GM12878 (cell line): ENCODE results near the gene AGBL1. TPM values are rescaled to one million over a fixed set of nuclear protein-coding genes. Genes with fewer than 3 reads are reported as not detected.

ENCODE experiments used
- ATAC-seq: fragments of 200-7000 bp; cut with Tn5 transposase; 3 replicates; pipeline ENCODE4 v1.9.1; 2020; ENCODE audit warnings: mild to moderate bottlenecking, moderate library complexity
- BruUV-seq: library from RNA; stranded (reverse); fragments of 400-500 nt; replicated peaks from 2 replicates; lab custom pipeline; 2021; lab: Mats Ljungman, UMichigan
- CTCF ChIA-PET: fragments of 300-600 bp; sonication (Branson Sonifier 250); formaldehyde crosslinking; extraction: SDS; loops from one replicate; lab custom pipeline; 2021; ENCODE audit warnings: inconsistent platforms; lab: Yijun Ruan, JAX
- POLR2A ChIA-PET: fragments of 350-600 bp; formaldehyde crosslinking; extraction: SDS; loops from one replicate; lab custom pipeline; 2021; ENCODE audit warnings: inconsistent platforms; lab: Charles Lee
- RAD21 ChIA-PET: fragments of 300-600 bp; sonication (Branson Sonifier 250); formaldehyde crosslinking; loops from one replicate; lab custom pipeline; 2023; ENCODE audit warnings: antibody characterized with exemption; ENCODE audit not compliant: unreplicated experiment; lab: Charles Lee
- SMC1A ChIA-PET: fragments of 300-600 bp; sonication (Branson Sonifier 250); formaldehyde crosslinking; loops from one replicate; lab custom pipeline; 2023; ENCODE audit not compliant: unreplicated experiment, uncharacterized antibody; lab: Charles Lee
- DNase-seq: peaks from one replicate; pipeline ENCODE4 v3.0.0-alpha.2; 2011; ENCODE audit warnings: low read depth, low spot score
- FAIRE-seq: peaks from 3 replicates; lab custom pipeline; 2011; peaks lifted over from hg19 to GRCh38; lab: Jason Lieb, UNC
- H2AFZ ChIP-seq: 2 replicates; pipeline ENCODE4 v1.6.0; 2011; ENCODE audit warnings: low read depth, low read length, control low read depth; ENCODE audit not compliant: control insufficient read depth
- H3K27ac ChIP-seq: 2 replicates; pipeline ENCODE4 v1.5.1; 2011; ENCODE audit warnings: control low read depth; ENCODE audit not compliant: control insufficient read depth, insufficient read depth
- H3K27me3 ChIP-seq, 2 experiments: replicated peaks in 1 of 2; 2 replicates each; pipeline versions ENCODE4 v1.6.0 to v1.6.1; 2011; ENCODE audit warnings: low read length in 1 of 2; ENCODE audit not compliant: control insufficient read depth in 2 of 2, insufficient read depth in 2 of 2
- H3K36me3 ChIP-seq, 2 experiments: 2 replicates each; pipeline ENCODE4 v1.5.1; 2011; ENCODE audit warnings: low read length in 1 of 2; ENCODE audit not compliant: control insufficient read depth in 2 of 2, insufficient read depth in 2 of 2
- H3K4me1 ChIP-seq: 2 replicates; pipeline ENCODE4 v1.6.1; 2011; ENCODE audit warnings: mild to moderate bottlenecking, low read length, moderate library complexity, mixed read lengths; ENCODE audit not compliant: control insufficient read depth, insufficient read depth
- H3K4me2 ChIP-seq: 2 replicates; pipeline ENCODE4 v1.6.0; 2011; ENCODE audit warnings: control low read depth; ENCODE audit not compliant: control insufficient read depth, insufficient read depth
- H3K4me3 ChIP-seq: fragments of 200-600 bp; sonication (generic); 2 replicates; pipeline ENCODE4 v1.5.1; 2016
- H3K79me2 ChIP-seq: 2 replicates; pipeline ENCODE4 v1.6.0; 2011; ENCODE audit warnings: low read length; ENCODE audit not compliant: control insufficient read depth, insufficient read depth
- H3K9ac ChIP-seq: 2 replicates; pipeline ENCODE4 v1.8.0; 2011; ENCODE audit warnings: low read length, control low read depth, mixed read lengths; ENCODE audit not compliant: control insufficient read depth, insufficient read depth
- H3K9me3 ChIP-seq: replicated peaks from 3 replicates; pipeline ENCODE4 v1.5.1; 2011; ENCODE audit warnings: mild to moderate bottlenecking, low read length; ENCODE audit not compliant: control insufficient read depth, insufficient read depth
- H4K20me1 ChIP-seq: 2 replicates; pipeline ENCODE4 v1.6.0; 2011; ENCODE audit not compliant: control insufficient read depth, insufficient read depth
- ATF7 ChIP-seq: fragments of 450-650 bp; IDR thresholded peaks from 2 replicates; pipeline ENCODE4 v1.6.1; 2016; ENCODE audit warnings: low read depth, mild to moderate bottlenecking
- CTCF ChIP-seq, 3 experiments: IDR thresholded peaks in 2 of 3; conservative IDR thresholded peaks in 1 of 3; 2 replicates each; pipeline ENCODE4 v1.5.1; 2011; ENCODE audit warnings: low read depth in 3 of 3, low read length in 3 of 3, mild to moderate bottlenecking in 3 of 3, control low read depth in 2 of 3, moderate library complexity in 2 of 3, inconsistent platforms in 1 of 3, mixed read lengths in 1 of 3; ENCODE audit not compliant: control insufficient read depth in 2 of 3, insufficient read depth in 1 of 3; ENCODE audit errors: extremely low read depth in 1 of 3
- EGR1 ChIP-seq, 2 experiments: IDR thresholded peaks; 1 replicate in 1 of 2; 2 replicates in 1 of 2; pipeline ENCODE4 v1.6.1; 2011 to 2012; ENCODE audit warnings: low read depth in 2 of 2, low read length in 2 of 2, borderline replicate concordance in 1 of 2, mild to moderate bottlenecking in 1 of 2, moderate library complexity in 1 of 2
- FOXK2 ChIP-seq: fragments of 450-650 bp; IDR thresholded peaks from 2 replicates; pipeline ENCODE4 v1.6.1; 2017; ENCODE audit warnings: mild to moderate bottlenecking, moderate library complexity
- FOXM1 ChIP-seq: IDR thresholded peaks from 2 replicates; pipeline ENCODE4 v1.6.1; 2012; ENCODE audit warnings: low read depth, mild to moderate bottlenecking, inconsistent platforms, low read length, moderate library complexity
- NBN ChIP-seq: fragments of 450-650 bp; IDR thresholded peaks from 2 replicates; pipeline ENCODE4 v1.6.1; 2016
- NR2C1 ChIP-seq: fragments of 450-650 bp; IDR thresholded peaks from 2 replicates; pipeline ENCODE4 v1.6.1; 2017; ENCODE audit warnings: antibody characterized with exemption, mild to moderate bottlenecking, moderate library complexity
- RAD51 ChIP-seq: fragments of 450-650 bp; IDR thresholded peaks from 2 replicates; pipeline ENCODE4 v1.6.1; 2016; ENCODE audit warnings: moderate library complexity, mild to moderate bottlenecking, inconsistent platforms
- SMAD1 ChIP-seq: fragments of 450-650 bp; IDR thresholded peaks from 2 replicates; pipeline ENCODE4 v1.6.1; 2018; ENCODE audit warnings: mild to moderate bottlenecking, low read depth; ENCODE audit not compliant: partially characterized antibody
- SMARCA5 ChIP-seq: fragments of 450-650 bp; IDR thresholded peaks from 2 replicates; pipeline ENCODE4 v1.6.1; 2017; ENCODE audit warnings: mild to moderate bottlenecking
- YBX1 ChIP-seq: fragments of 450-650 bp; IDR thresholded peaks from 2 replicates; pipeline ENCODE4 v1.6.1; 2016; ENCODE audit warnings: antibody characterized with exemption
- ZBED1 ChIP-seq: IDR thresholded peaks from 2 replicates; pipeline ENCODE4 v1.6.1; 2016; ENCODE audit warnings: borderline replicate concordance
- ZNF207 ChIP-seq: fragments of 450-650 bp; IDR thresholded peaks from 2 replicates; pipeline ENCODE4 v1.6.1; 2014; ENCODE audit warnings: antibody characterized with exemption, mild to moderate bottlenecking, borderline replicate concordance
- ZZZ3 ChIP-seq: IDR thresholded peaks from 2 replicates; pipeline ENCODE4 v1.6.1; 2011; ENCODE audit warnings: low read depth; ENCODE audit not compliant: control insufficient read depth, insufficient read length
- WGBS: methylation state at CpG from one replicate; pipeline ENCODE4 v1.1.6; 2016; ENCODE audit warnings: low lambda C conversion rate; ENCODE audit not compliant: insufficient replicate concordance, insufficient coverage; ENCODE audit errors: missing lambda C conversion rate; 5-methylcytosine and 5-hydroxymethylcytosine counted together
- in situ Hi-C: fragments of 300-500 bp; cut with MboI; formaldehyde crosslinking; loops from 9 replicates; pipeline ENCODE4 v1.14.3; 2018; ENCODE audit warnings: mixed read lengths
- intact Hi-C: fragments of 100-400 bp; cut with micrococcal nuclease; formaldehyde crosslinking; loops from one replicate; pipeline ENCODE4 v1.14.2; 2022; ENCODE audit not compliant: unreplicated experiment
- polyA plus RNA-seq, 11 experiments: library from polyadenylated mRNA; depleted of rRNA in 4 of 11; unstranded in 6 of 11; stranded (reverse) in 5 of 11; fragments of >200 nt; fragmentation: Nextera tagmentation in 4 of 11; fragmentation: Illumina TruSeq in 1 of 11; extraction: Ambion mirVana in 4 of 11; extraction: Trizol in 1 of 11; gene quantifications; 1 replicate in 1 of 11; 2 replicates in 10 of 11; pipeline versions ENCODE4 v1.2.1 to v1.2.3, GENCODE V29; 2011 to 2016; ENCODE audit warnings: inconsistent platforms in 2 of 11, missing spikeins in 2 of 11, low read depth in 1 of 11
- total RNA-seq, 4 experiments: library from RNA; depleted of rRNA in 3 of 4; stranded (reverse); fragments of >200 nt in 3 of 4; fragmentation: Illumina TruSeq in 1 of 4; extraction: Trizol in 1 of 4; gene quantifications; 2 replicates each; pipeline versions ENCODE4 v1.2.1 to v1.2.3, GENCODE V29; 2013 to 2021
- TF ChIP-seq, protein P1 (sequence below): fragments of 450-650 bp; formaldehyde crosslinking; IDR thresholded peaks from 2 replicates; pipeline ENCODE4 v1.4.0; 2020; ENCODE audit warnings: mild to moderate bottlenecking, moderate library complexity
- TF ChIP-seq, protein P2 (sequence below): fragments of 450-650 bp; conservative IDR thresholded peaks from 2 replicates; pipeline ENCODE4 v1.6.1; 2017; ENCODE audit warnings: mild to moderate bottlenecking, moderate library complexity
- TF ChIP-seq, protein P3 (sequence below): IDR thresholded peaks from 2 replicates; pipeline ENCODE4 v1.6.1; 2012; ENCODE audit warnings: low read depth, low read length, improper control_type of control experiment

Gene AGBL1
- total and polyA plus RNA-seq, 10 of the 15 experiments (the other 5 are each of a cell fraction or from before 2014, with no cell fraction given), result not detected

DNA sequence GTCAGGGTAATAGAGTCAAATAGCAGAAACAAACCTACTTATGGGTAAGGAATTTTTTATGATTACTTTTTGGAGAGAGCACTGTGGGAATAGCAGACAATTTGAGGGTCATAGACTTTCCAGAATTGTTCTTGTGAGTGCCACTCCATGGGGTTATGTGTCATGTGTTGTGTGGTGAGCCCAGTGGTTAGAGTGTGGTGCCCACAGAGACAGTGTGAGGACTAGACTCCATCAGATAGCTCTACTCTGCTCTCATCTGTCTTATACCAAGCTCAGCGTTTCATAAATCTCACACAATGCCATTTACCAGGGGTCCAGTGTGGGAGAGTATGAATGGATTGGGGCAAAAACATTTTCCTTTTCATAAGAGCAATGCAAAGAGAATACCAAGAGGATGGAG is 188.9 kb downstream of the AGBL1 start (continued):
- TF ChIP-seq, protein P1, sequence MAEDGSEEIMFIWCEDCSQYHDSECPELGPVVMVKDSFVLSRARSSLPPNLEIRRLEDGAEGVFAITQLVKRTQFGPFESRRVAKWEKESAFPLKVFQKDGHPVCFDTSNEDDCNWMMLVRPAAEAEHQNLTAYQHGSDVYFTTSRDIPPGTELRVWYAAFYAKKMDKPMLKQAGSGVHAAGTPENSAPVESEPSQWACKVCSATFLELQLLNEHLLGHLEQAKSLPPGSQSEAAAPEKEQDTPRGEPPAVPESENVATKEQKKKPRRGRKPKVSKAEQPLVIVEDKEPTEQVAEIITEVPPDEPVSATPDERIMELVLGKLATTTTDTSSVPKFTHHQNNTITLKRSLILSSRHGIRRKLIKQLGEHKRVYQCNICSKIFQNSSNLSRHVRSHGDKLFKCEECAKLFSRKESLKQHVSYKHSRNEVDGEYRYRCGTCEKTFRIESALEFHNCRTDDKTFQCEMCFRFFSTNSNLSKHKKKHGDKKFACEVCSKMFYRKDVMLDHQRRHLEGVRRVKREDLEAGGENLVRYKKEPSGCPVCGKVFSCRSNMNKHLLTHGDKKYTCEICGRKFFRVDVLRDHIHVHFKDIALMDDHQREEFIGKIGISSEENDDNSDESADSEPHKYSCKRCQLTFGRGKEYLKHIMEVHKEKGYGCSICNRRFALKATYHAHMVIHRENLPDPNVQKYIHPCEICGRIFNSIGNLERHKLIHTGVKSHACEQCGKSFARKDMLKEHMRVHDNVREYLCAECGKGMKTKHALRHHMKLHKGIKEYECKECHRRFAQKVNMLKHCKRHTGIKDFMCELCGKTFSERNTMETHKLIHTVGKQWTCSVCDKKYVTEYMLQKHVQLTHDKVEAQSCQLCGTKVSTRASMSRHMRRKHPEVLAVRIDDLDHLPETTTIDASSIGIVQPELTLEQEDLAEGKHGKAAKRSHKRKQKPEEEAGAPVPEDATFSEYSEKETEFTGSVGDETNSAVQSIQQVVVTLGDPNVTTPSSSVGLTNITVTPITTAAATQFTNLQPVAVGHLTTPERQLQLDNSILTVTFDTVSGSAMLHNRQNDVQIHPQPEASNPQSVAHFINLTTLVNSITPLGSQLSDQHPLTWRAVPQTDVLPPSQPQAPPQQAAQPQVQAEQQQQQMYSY (CRISPR knock-in tag), result no peak
- no peak for TF ChIP-seq ATF7
- no peak for TF ChIP-seq ZZZ3
- TF ChIP-seq ZBED1, result no peak
- TF ChIP-seq ZNF207, result no peak
- no peak for TF ChIP-seq SMARCA5
- no peak for TF ChIP-seq NR2C1

- no peak for FAIRE-seq
- POLR2A ChIA-PET, result no interaction called here
Measured at GRCh38 chr15:86273309-86273708, 193.6 kb downstream of the AGBL1 start.

More at GRCh38 chr15:86273309-86273708, 193.6 kb downstream of the AGBL1 start:
- intact Hi-C loops, result no loop called here
- Histone ChIP-seq H2AFZ (no peak overlapping the region), H3K79me2 (no peaks in the 10 kb centered on the region), H3K4me2 (no peak overlapping the region), H3K4me3 (no peak overlapping the region), H3K9ac (no peak overlapping the region), H3K36me3 (no peaks in the 10 kb centered on the region), H4K20me1 (no peaks in the 10 kb centered on the region), H3K27me3 (no peaks in the 10 kb centered on the region), H3K27ac (no peak overlapping the region), H3K9me3 (no peaks in the 10 kb centered on the region), H3K4me1 (no peaks in the 10 kb centered on the region)
- in situ Hi-C loops, result no loop called here
- TF ChIP-seq NBN (no peak), CTCF (IDR thresholded peaks at IDR 0.05 in 2 of 3, conservative IDR thresholded peaks at IDR 0.05 in 1 of 3; ENCODE audit: control insufficient read depth in 2 of 3, extremely low read depth in 1 of 3, insufficient read depth in 1 of 3, low read depth in 3 of 3, low read length in 3 of 3) (no peak), FOXM1 (no peak), RAD51 (no peak), SMARCA5 (no peak), EGR1 (IDR thresholded peaks at IDR 0.05; ENCODE audit: borderline replicate concordance in 1 of 2, low read depth in 2 of 2, low read length in 2 of 2) (no peak), SMAD1 (no peak), FOXK2 (no peak), YBX1 (no peak)
- TF ChIP-seq, protein P2, sequence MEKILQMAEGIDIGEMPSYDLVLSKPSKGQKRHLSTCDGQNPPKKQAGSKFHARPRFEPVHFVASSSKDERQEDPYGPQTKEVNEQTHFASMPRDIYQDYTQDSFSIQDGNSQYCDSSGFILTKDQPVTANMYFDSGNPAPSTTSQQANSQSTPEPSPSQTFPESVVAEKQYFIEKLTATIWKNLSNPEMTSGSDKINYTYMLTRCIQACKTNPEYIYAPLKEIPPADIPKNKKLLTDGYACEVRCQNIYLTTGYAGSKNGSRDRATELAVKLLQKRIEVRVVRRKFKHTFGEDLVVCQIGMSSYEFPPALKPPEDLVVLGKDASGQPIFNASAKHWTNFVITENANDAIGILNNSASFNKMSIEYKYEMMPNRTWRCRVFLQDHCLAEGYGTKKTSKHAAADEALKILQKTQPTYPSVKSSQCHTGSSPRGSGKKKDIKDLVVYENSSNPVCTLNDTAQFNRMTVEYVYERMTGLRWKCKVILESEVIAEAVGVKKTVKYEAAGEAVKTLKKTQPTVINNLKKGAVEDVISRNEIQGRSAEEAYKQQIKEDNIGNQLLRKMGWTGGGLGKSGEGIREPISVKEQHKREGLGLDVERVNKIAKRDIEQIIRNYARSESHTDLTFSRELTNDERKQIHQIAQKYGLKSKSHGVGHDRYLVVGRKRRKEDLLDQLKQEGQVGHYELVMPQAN, result no peak
- TF ChIP-seq, protein P3, sequence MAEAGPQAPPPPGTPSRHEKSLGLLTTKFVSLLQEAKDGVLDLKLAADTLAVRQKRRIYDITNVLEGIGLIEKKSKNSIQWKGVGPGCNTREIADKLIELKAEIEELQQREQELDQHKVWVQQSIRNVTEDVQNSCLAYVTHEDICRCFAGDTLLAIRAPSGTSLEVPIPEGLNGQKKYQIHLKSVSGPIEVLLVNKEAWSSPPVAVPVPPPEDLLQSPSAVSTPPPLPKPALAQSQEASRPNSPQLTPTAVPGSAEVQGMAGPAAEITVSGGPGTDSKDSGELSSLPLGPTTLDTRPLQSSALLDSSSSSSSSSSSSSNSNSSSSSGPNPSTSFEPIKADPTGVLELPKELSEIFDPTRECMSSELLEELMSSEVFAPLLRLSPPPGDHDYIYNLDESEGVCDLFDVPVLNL, result no peak
- 4% methylated on average over 2 of the region's 2 CpGs for WGBS
- ChIA-PET CTCF (no interaction called here), SMC1A (no interaction called here), RAD21 (no interaction called here)
- no peak for DNase-seq
- ATAC-seq, result no peak
- BruUV-seq, result no TSS peak
